Astrocyte of the cerebellum (primary cell): ENCODE measurements around the gene HOXA6.

Source experiments
- DNase-seq: peaks from one replicate; pipeline ENCODE4 v3.0.0-alpha.2; 2011; ENCODE audit warnings: low read depth
- H3K4me3 ChIP-seq: 2 replicates; pipeline ENCODE4 v1.5.1; 2011; ENCODE audit warnings: mild to moderate bottlenecking, low read depth, low read length, moderate library complexity
- CTCF ChIP-seq: IDR thresholded peaks from 2 replicates; pipeline ENCODE4 v1.5.1; 2012; ENCODE audit warnings: low read length, low read depth, moderate library complexity, mild to moderate bottlenecking; ENCODE audit errors: missing control alignments
- in situ Hi-C: cut with HindIII; loops from 2 replicates; pipeline ENCODE4 v1.10.0; 2017; ENCODE audit warnings: low sequenced_read_pairs

HOXA6 gene

GRCh38 chr7:27153526-27153925 is 6.0 kb upstream of the HOXA6 start:
- H3K4me3 ChIP-seq = no peak overlapping the region
- no peak for DNase-seq
- in situ Hi-C loops = loop anchor here (25.0 kb wide), 1 partner anchor 991 kb away; the partner anchor contains the start of gene NFE2L3
- TF ChIP-seq CTCF = no peak

GRCh38 chr7:27152816-27153442 is 5.4 kb upstream of the HOXA6 start:
- no peak for TF ChIP-seq CTCF
- in situ Hi-C loops = loop anchor here (25.0 kb wide), 1 partner anchor 991 kb away; the partner anchor contains the start of gene NFE2L3
- H3K4me3 ChIP-seq = no peak overlapping the region
- no peak for DNase-seq

GRCh38 chr7:27151931-27152815 is 4.6 kb upstream of the HOXA6 start, which contains the start of gene HOXA3:
Gene HOXA3, minus strand, starts transcription at chr7:27152583. Its CDS starts 41,943 bp downstream, at chr7:27110640.
- TF ChIP-seq CTCF = no peak
- no peak for DNase-seq
- in situ Hi-C loops = loop anchor here (25.0 kb wide), 1 partner anchor 990 kb away; the partner anchor contains the start of gene NFE2L3
- no peak within 1 kb of the TSS for H3K4me3 ChIP-seq

- in situ Hi-C loops = loop anchor here (25.0 kb wide), 1 partner anchor 989 kb away; the partner anchor contains the start of gene NFE2L3
- DNase-seq = no peak
Observed at GRCh38 chr7:27151341-27151930, 3.9 kb upstream of the HOXA6 start.

GRCh38 chr7:27150568-27151340 is 3.2 kb upstream of the HOXA6 start:
- TF ChIP-seq CTCF = peak; percentile 80
- in situ Hi-C loops = loop anchor here (25.0 kb wide), 1 partner anchor 988 kb away; the partner anchor contains the start of gene NFE2L3
- H3K4me3 ChIP-seq = no peak overlapping the region
- no peak for DNase-seq

More at GRCh38 chr7:27151341-27151930, 3.9 kb upstream of the HOXA6 start:
- H3K4me3 ChIP-seq = no peak overlapping the region
- no peak for TF ChIP-seq CTCF
